Posterior cingulate gyrus (tissue), 11 donors: ENCODE measurements around the gene WDFY4.
"Not testable (repeated sequence)": the region's sequence is repeated elsewhere in the genome, so short reads cannot be mapped to it uniquely, and the experiment has no call there.

Experiments used
- DNase-seq, 10 donors: peaks; one replicate each; pipeline versions ENCODE4 v3.0.0 to v3.0.0-alpha.2; 2020 to 2021; ENCODE audit warnings: mixed read lengths in 3 of 10
- intact Hi-C: fragments of 100-400 bp; cut with DNase I; formaldehyde crosslinking; loops from one replicate; pipeline ENCODE4 v1.15.1; 2023

WDFY4 gene, protein sequence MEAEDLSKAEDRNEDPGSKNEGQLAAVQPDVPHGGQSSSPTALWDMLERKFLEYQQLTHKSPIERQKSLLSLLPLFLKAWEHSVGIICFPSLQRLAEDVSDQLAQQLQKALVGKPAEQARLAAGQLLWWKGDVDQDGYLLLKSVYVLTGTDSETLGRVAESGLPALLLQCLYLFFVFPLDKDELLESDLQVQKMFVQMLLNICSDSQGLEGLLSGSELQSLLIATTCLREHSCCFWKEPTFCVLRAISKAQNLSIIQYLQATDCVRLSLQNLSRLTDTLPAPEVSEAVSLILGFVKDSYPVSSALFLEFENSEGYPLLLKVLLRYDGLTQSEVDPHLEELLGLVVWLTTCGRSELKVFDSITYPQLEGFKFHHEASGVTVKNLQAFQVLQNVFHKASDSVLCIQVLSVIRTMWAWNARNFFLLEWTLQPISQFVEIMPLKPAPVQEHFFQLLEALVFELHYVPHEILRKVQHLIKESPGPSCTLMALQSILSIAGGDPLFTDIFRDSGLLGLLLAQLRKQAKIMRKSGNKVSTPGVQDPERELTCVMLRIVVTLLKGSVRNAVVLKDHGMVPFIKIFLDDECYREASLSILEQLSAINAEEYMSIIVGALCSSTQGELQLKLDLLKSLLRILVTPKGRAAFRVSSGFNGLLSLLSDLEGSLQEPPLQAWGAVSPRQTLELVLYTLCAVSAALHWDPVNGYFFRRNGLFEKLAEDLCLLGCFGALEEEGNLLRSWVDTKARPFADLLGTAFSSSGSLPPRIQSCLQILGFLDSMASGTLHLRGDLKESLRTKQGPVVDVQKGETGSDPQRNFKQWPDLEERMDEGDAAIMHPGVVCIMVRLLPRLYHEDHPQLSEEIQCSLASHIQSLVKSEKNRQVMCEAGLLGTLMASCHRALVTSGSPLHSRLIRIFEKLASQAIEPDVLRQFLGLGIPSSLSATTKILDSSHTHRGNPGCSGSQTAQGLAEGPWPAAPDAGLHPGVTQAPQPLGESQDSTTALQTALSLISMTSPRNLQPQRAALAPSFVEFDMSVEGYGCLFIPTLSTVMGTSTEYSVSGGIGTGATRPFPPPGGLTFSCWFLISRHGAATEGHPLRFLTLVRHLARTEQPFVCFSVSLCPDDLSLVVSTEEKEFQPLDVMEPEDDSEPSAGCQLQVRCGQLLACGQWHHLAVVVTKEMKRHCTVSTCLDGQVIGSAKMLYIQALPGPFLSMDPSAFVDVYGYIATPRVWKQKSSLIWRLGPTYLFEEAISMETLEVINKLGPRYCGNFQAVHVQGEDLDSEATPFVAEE (N-terminal part only)

DNA sequence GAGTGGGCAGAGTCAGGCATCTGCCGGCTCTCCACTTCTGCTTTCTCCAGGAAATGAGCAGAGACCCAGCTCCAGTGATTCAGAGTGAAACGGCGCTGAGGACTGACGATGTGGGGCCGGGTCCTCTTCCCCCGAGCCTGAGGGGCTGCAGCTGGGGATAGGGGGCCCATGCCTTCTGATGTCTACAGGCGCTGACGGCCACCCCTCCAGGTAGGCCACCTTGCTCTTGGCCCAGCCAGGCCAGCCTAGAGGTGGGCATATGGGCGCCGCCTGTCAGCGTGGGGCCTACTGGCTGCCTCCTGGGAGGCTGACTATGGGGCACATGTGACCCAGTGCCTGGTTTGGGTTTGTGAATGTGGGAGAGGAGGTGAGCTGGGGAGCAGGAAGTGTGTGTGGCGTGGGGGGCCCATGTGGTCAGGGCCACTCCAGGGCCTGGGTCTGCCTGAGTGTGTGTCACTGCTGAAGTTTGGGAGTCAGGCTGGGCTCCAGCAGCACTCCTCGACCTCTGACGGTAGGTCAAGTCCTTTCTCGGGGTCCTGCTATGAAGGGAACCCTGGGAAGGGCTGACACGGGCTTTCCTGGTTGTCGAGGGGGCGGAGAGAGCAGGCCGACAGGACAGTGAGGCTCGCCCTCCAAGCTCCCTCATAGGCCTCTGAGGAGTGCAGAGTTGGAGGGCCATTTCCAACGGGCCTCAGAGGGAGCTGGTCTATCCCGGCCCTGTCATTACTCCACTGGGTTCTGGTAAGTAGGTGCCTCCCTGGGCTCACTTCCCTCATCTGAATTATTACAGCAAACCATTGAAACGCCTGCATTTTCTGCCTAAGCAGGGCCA is at the start of gene WDFY4:
Gene WDFY4, plus strand, starts transcription at position 82 of the 832 bp plus-strand sequence. CDS start 24,860 bp downstream, outside the sequence.
- DNase-seq = peak in 1 of 10 donors; percentile 86
- intact Hi-C loops = no loop called here

- intact Hi-C loops = no loop called here
These were observed 49.6 kb upstream of the WDFY4 start for GRCh38 chr10:48634984-48635557.

GRCh38 chr10:48636231-48636630 is 48.4 kb upstream of the WDFY4 start:
- DNase-seq = no peak

More at GRCh38 chr10:48634984-48635557, 49.6 kb upstream of the WDFY4 start:
- no peak for DNase-seq

GRCh38 chr10:48636901-48637300 is 47.8 kb upstream of the WDFY4 start:
- no peak for DNase-seq
- intact Hi-C loops = no loop called here

More at GRCh38 chr10:48636231-48636630, 48.4 kb upstream of the WDFY4 start:
- intact Hi-C loops = no loop called here

DNA sequence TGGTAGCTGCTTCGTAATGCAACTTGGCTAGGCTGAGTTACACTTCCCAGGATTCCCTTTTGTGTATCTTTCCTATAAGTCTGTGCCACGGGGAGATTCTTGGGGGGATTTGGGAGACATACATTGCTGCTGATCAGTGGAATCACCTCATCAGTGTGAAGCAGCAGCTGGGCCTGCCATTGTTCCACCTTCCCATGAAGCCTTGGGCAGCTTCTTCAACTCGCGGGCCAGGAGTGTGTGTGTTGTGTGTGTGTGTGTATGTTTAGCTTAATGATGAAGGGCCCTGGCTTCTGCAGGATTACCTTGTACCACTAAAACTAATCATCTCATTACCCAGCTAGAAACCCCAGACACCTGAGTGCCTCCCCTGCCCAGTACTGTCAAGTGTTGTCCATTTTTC is 46.5 kb upstream of the WDFY4 start:
- intact Hi-C loops = no loop called here
- no peak for DNase-seq

DNA sequence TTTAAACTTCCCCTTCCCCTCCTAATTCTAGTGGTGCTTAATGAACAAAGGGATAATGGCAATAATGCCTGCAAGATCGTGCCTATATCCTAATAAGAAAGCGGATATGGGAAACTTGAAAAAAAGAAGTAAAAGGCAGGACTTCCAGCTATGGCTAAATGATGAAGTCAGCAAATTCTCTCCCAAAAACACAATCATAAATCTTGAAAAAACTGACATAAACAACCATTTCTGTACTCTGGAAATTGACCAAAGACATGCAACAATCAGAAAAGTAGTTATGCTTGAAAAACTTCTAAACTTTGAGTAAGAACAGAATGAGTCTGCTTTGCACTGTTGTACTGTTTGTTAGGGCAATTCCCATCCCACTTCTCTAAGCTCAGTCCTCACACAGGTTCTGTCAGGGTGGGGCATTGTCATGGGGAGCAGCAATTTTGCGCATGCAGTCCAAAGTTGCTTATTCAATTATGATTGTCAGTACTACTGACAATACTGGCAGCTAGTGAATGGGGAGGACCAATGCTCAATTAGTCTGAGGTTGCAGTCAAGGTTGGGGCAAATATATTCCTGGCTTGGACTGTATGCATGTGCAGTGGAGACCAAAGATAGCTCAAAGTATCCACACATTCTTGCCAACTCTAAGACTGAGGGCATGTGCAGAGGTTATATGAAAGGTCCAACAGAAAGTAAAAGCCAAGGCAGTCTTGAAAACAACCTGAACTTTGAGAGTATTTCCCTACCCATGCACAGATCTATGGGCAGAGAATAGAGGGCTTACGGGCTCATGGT is 45.7 kb upstream of the WDFY4 start:
- no peak for DNase-seq
- intact Hi-C loops = no loop called here

- intact Hi-C loops = no loop called here
- no peak for DNase-seq
These were observed 45.0 kb upstream of the WDFY4 start for GRCh38 chr10:48639632-48640031.

DNA sequence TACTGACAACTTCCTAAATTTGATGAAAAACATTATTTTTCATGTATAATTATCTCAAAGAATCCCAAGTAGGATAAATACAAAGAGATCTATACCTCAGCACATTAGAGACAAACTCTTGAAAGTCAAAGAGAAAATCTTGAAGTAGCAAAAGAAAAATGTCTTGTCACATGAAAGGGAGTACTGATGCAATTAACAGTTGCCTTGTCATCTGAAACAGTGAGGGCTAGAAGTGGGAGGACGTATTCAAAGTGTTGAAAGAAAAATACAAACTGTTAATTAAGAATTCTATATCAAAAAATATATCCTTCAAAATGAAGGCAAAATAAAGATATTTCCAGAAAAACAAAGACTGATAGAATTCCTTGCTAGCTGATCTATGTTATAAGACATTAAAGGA is 44.3 kb upstream of the WDFY4 start:
- intact Hi-C loops = no loop called here
- no peak for DNase-seq

DNA sequence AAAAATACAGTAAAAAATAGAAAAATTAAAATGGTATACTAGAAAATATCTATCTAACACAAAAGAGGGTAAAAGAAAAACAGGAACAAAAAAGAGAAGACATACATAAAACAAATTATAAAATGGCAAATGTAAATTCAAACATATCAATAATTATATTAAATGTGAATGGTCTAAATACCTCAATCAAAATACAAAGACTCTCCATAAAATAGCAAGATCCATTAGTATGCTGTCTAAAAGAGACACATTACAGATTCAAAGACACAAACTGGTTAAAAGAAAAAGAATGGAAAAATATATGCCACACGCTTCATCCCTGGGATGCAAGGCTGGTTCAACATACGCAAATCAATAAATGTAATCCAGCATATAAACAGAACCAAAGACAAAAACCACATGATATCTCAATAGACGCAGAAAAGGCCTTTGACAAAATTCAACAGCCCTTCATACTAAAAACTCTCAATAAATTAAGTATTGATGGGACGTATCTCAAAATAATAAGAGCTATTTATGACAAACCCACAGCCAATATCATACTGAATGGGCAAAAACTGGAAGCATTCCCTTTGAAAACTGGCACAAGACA is 43.5 kb upstream of the WDFY4 start:
- intact Hi-C loops, DNase-seq: not testable (repeated sequence)

DNA sequence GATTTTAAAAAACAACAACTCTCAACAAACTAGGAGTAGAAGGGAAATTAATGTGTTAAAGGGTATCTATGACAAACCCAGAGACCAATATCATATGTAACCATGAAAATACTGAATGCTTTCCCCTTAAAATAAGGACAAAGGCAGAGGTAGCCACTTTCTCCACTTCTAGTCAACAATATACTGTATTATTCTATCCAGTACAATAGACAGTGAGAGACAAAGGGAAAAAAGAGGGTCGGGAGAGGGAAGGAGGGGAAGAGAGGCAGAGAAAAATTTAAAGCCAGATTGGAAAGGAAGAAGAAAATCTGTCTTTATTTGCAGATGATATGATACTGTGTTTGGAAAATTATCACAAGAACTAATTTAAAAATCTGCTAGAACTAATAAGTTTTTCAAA is 39.1 kb upstream of the WDFY4 start:
- no peak for DNase-seq
- intact Hi-C loops = loop anchor here (5.0 kb wide), 1 partner anchor 38 kb away; the partner anchor contains the start of gene ARHGAP22

- DNase-seq = not testable (repeated sequence)
- intact Hi-C loops = loop anchor here (5.0 kb wide), 1 partner anchor 40 kb away; the partner anchor contains the start of gene ARHGAP22
These were observed 37.6 kb upstream of the WDFY4 start for GRCh38 chr10:48647073-48647472.

DNA sequence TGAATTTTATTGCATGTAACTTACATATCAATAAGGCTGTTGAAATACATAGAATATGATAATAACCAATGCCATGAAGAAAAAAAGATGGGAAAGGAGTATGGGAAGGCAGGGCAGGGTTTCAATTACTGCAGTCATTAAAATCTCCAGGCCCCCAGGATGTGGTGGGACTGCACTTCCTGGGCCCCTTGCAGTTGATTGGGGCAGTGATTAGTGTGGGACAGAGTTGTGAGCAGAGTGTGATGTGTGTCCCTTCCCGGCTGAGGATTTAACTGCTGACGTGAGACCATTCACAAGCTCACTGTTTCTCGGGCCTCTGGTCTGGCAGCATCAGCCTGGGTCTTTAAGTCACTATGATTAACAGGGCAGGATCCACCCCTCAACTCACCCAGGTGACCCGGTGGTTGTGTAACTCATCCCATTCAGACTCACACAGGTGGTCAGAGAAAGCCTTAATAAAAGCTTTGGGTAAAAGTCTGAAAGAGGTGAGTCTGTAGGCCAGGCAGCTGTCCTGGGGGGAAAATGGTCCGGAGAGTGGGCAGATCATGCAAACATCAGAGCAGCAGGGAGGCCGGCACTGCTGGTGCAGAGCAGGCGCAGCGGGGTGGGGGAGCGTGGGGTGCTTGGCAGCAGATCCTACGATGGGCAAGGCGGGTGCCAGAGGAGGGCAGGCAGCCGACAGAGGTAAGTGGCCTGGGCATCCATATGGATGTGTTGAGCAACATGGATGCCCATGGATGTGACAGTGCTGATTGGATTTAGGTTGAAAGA is 36.3 kb upstream of the WDFY4 start:
- no peak for DNase-seq

GRCh38 chr10:48649349-48649944 is 35.2 kb upstream of the WDFY4 start:
- peak in 2 of 10 donors; percentile 42 to 89 for DNase-seq
- intact Hi-C loops = loop anchor here (5.0 kb wide), 1 partner anchor 42 kb away; the partner anchor contains the start of gene ARHGAP22

More for the DNA sequence above, 36.3 kb upstream of the WDFY4 start:
- intact Hi-C loops = loop anchor here (5.0 kb wide), 1 partner anchor 41 kb away; the partner anchor contains the start of gene ARHGAP22

DNA sequence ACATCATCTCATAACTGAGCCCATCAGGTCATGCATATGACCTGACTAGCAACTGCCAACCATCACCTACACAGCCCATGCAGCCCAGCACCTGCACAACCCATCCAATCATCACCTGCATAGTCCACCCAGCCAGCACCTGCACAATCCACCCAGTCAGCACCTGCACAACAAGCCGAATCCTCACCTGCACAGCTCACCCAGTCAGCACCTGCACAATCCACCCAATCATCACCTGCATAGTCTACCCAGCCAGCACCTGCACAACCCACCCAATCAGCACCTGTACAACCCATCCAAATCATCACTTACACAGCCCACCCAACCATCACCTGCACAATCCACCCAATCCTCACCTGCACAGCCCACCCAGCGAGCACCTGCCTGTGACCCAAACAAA is 33.4 kb upstream of the WDFY4 start:
- DNase-seq = no peak
- intact Hi-C loops = loop anchor here (10.0 kb wide), 1 partner anchor 754 kb away; no protein-coding TSS in a partner anchor

DNA sequence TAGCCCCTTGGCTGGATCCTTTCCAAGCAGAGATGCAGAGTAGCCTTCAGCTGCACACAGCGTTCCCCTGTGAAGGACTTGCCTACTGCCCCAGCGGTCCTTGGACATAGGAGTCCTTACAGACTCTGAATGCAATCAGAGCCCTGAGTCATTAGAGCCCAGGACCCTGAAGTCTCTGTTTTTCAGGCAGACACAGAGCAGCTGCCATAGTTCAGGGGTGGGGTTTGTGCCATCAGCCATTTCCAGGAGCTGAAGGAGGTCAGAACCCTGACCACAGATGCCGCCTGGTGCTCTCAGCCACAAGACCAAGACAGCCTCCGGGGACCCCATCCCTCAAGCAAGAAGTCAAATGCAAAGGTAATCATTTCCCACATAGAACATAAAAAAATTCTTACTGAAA is 32.8 kb upstream of the WDFY4 start:
- DNase-seq = no peak
- intact Hi-C loops = loop anchor here (10.0 kb wide), 1 partner anchor 753 kb away; no protein-coding TSS in a partner anchor

DNA sequence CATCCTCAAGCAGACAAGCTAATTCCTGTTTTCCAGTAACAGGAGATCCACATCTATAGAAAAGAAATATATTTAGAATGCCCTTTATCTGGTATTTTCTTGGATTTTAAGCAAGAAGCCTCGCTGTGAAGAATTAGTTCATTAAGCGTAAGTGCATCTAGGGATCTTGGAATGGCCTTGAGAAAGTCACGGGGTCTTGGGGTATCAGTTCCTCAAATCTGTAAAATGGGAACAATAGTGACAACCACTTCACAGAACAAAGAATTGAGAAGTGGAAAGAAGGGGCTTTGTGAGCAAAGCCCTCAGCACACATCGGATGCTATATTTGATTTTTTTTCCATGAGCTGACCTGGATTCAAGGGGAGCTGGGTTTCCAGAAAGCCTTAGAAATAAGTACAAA is 32.3 kb upstream of the WDFY4 start:
- no peak for DNase-seq
- intact Hi-C loops = loop anchor here (10.0 kb wide), 1 partner anchor 752 kb away; no protein-coding TSS in a partner anchor
